ENCODE results near the gene ITIH6.

Gene ITIH6

DNA sequence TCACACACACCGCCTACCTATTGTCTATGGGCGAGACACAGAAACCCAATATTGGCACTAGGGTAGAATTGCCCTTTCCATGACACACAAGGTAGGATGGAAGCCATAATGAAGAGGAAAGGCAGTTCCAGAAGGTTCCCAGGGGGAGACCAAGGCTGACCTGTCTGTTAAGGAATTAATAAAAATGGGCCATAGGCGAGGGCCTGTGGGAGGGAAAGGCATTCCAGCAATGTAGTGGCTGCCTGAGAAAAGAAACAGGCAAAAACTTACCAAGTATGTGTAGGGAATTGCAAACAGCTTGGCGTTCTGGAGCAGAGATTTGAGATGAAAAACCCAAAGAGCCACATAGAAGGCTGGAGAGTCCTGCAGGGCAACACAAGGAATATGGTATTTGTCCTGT, 28.5 kb upstream of the ITIH6 start:
- no peak overlapping the region for H3K27ac ChIP-seq (ENCODE audit: low read depth, low read length)
- no peak overlapping the region for H3K56ac ChIP-seq (ENCODE audit: low read length)
- no peak overlapping the region for H2BK120ac ChIP-seq (ENCODE audit: low read depth, low read length)
- no peak overlapping the region for H2AK5ac ChIP-seq (ENCODE audit: low read length)
- H3K23ac ChIP-seq (ENCODE audit: low read length), result no peak overlapping the region
- DNase-seq, result no peak
- no peak overlapping the region for H3K4me3 ChIP-seq (ENCODE audit: low read length)
- H3K4me2 ChIP-seq (ENCODE audit: low read length), result no peak overlapping the region
- H2BK5ac ChIP-seq (ENCODE audit: low read length), result no peak overlapping the region
- H2BK15ac ChIP-seq (replicated peaks; ENCODE audit: low read depth), result no peak overlapping the region
- H3K4me1 ChIP-seq (ENCODE audit: control insufficient read depth, low read depth, low read length), result no peaks in the 10 kb centered on the region
- H3K9ac ChIP-seq (ENCODE audit: low read length), result no peak overlapping the region
- no peaks in the 10 kb centered on the region for H3K36me3 ChIP-seq (ENCODE audit: control insufficient read depth, insufficient read depth, low read length)
- H3K79me1 ChIP-seq (ENCODE audit: low read length), result no peaks in the 10 kb centered on the region
- no peak overlapping the region for H4K5ac ChIP-seq (ENCODE audit: low read length)
- no peaks in the 10 kb centered on the region for H3K79me2 ChIP-seq (ENCODE audit: control insufficient read depth, insufficient read depth, low read length)
- H4K8ac ChIP-seq (ENCODE audit: low read depth, low read length), result no peak overlapping the region
- no peak overlapping the region for H3K18ac ChIP-seq (ENCODE audit: low read length)
- H3K4ac ChIP-seq (ENCODE audit: low read depth, low read length), result no peak overlapping the region
- no CpG with 5 or more reads among the region's 4 CpGs for WGBS (ENCODE audit: extremely low coverage, insufficient coverage, low lambda C conversion rate)
- H3K27me3 ChIP-seq (ENCODE audit: insufficient read depth, low read length, poor library complexity), result no peaks in the 10 kb centered on the region

DNA sequence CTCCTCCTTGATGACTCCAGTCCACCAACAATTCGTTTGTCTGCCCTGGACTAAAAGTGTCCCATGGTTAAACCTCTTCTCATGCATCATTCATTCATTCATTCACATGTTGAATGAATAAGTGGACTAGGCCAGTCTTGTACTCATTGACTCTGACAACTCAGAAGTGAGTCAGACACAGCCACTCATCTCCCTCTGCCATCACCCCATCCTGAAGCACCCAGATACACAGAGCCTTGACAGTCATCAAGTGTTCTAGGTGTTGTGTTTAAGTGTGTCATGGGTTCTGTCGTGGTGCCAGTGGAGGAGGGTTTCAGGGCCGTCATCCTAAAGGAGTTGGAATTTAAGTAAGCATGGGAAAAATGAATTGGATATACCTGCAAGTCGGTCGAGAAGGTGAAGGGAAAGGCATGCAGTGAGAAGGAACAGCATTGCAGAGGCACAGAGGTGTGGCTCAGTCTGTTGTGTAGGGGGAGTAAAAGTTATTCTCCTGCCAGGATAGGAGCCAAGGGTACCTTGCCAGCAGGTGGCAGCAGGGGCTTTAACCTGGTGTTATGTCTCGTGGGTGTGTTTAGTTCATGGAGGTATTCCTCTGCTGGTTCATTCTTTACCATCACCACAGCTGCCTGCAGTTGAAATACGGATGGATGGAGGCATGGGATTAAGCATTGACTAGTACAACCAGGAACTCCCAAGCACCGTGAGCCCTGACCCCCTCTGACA, 27.8 kb upstream of the ITIH6 start:
- no peaks in the 10 kb centered on the region for H3K4me1 ChIP-seq (ENCODE audit: control insufficient read depth, low read depth, low read length)
- H3K9ac ChIP-seq (ENCODE audit: low read length), result no peak overlapping the region
- no peak overlapping the region for H3K56ac ChIP-seq (ENCODE audit: low read length)
- no peak overlapping the region for H3K4ac ChIP-seq (ENCODE audit: low read depth, low read length)
- no peaks in the 10 kb centered on the region for H3K36me3 ChIP-seq (ENCODE audit: control insufficient read depth, insufficient read depth, low read length)
- no peaks in the 10 kb centered on the region for H3K27me3 ChIP-seq (ENCODE audit: insufficient read depth, low read length, poor library complexity)
- no peak overlapping the region for H3K18ac ChIP-seq (ENCODE audit: low read length)
- no peak overlapping the region for H3K4me3 ChIP-seq (ENCODE audit: low read length)
- no peak overlapping the region for H2AK5ac ChIP-seq (ENCODE audit: low read length)
- H2BK5ac ChIP-seq (ENCODE audit: low read length), result no peak overlapping the region
- H3K79me1 ChIP-seq (ENCODE audit: low read length), result no peaks in the 10 kb centered on the region
- no peak overlapping the region for H3K4me2 ChIP-seq (ENCODE audit: low read length)
- no peak overlapping the region for H3K23ac ChIP-seq (ENCODE audit: low read length)
- no peak overlapping the region for H2BK15ac ChIP-seq (replicated peaks; ENCODE audit: low read depth)
- no peak overlapping the region for H3K27ac ChIP-seq (ENCODE audit: low read depth, low read length)
- no peak overlapping the region for H4K8ac ChIP-seq (ENCODE audit: low read depth, low read length)
- no peaks in the 10 kb centered on the region for H3K79me2 ChIP-seq (ENCODE audit: control insufficient read depth, insufficient read depth, low read length)
- no peak overlapping the region for H4K5ac ChIP-seq (ENCODE audit: low read length)
- H2BK120ac ChIP-seq (ENCODE audit: low read depth, low read length), result no peak overlapping the region
- WGBS (ENCODE audit: extremely low coverage, insufficient coverage, low lambda C conversion rate), result no CpG with 5 or more reads among the region's 8 CpGs
- peak; percentile 30 for DNase-seq

DNA sequence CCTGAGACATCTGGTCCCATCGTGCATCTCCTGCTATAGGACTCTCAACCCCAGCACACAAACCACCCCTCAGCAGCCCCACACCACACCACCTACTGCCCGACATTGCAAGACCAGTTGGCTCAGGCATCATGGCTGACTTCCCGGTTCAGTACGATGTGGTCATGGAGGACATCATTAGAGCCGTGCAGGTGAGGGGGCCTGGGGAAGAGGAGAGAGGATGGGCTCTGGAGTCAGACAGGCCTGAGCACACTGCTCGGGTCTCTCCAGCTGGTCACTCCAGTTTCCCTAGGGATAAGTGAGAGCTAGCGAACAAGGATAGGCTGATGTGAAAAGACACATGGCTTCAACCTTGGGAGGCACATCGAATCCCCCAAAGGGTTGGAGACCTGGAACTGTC, 26.7 kb upstream of the ITIH6 start:
- Histone ChIP-seq H2BK15ac (replicated peaks; ENCODE audit: low read depth) (no peak overlapping the region), H3K4me2 (ENCODE audit: low read length) (no peak overlapping the region), H3K18ac (ENCODE audit: low read length) (no peak overlapping the region), H2BK5ac (ENCODE audit: low read length) (no peak overlapping the region), H3K27me3 (ENCODE audit: insufficient read depth, low read length, poor library complexity) (no peaks in the 10 kb centered on the region), H3K79me2 (ENCODE audit: control insufficient read depth, insufficient read depth, low read length) (no peaks in the 10 kb centered on the region), H3K56ac (ENCODE audit: low read length) (no peak overlapping the region), H3K4me1 (ENCODE audit: control insufficient read depth, low read depth, low read length) (no peaks in the 10 kb centered on the region), H2BK120ac (ENCODE audit: low read depth, low read length) (no peak overlapping the region), H3K9ac (ENCODE audit: low read length) (no peak overlapping the region), H3K23ac (ENCODE audit: low read length) (no peak overlapping the region), H4K8ac (ENCODE audit: low read depth, low read length) (no peak overlapping the region), H3K36me3 (ENCODE audit: control insufficient read depth, insufficient read depth, low read length) (no peaks in the 10 kb centered on the region), H3K4me3 (ENCODE audit: low read length) (no peak overlapping the region), H4K5ac (ENCODE audit: low read length) (no peak overlapping the region), H3K27ac (ENCODE audit: low read depth, low read length) (no peak overlapping the region), H2AK5ac (ENCODE audit: low read length) (no peak overlapping the region), H3K79me1 (ENCODE audit: low read length) (no peaks in the 10 kb centered on the region), H3K4ac (ENCODE audit: low read depth, low read length) (no peak overlapping the region)
- no CpG with 5 or more reads among the region's 8 CpGs for WGBS (ENCODE audit: extremely low coverage, insufficient coverage, low lambda C conversion rate)
- no peak for DNase-seq

DNA sequence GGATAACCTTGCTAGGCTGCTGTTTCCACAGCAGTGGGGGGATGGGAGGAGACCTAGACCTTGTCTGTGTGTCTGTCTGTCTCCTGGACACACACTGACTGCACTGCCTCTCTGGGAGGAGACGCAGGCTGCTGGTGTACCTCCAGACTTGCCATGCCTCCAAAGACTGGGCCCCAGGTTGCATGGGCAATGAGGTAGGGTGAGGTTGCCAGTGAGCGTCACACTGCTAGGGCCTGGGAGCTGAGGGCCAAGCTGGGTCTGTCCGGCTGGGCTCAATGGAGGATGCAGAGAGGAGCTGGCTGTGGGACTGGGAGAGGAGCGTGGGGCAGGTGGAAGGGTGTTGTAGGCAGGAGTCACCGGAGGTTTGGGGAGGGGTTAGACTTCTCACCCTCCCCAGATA, 26.1 kb upstream of the ITIH6 start:
- Histone ChIP-seq H3K56ac (ENCODE audit: low read length) (no peak overlapping the region), H3K79me2 (ENCODE audit: control insufficient read depth, insufficient read depth, low read length) (no peaks in the 10 kb centered on the region), H4K5ac (ENCODE audit: low read length) (no peak overlapping the region), H3K79me1 (ENCODE audit: low read length) (no peaks in the 10 kb centered on the region), H3K4ac (ENCODE audit: low read depth, low read length) (no peak overlapping the region), H3K4me3 (ENCODE audit: low read length) (no peak overlapping the region), H2BK5ac (ENCODE audit: low read length) (no peak overlapping the region), H3K36me3 (ENCODE audit: control insufficient read depth, insufficient read depth, low read length) (no peaks in the 10 kb centered on the region), H3K18ac (ENCODE audit: low read length) (no peak overlapping the region), H3K27me3 (ENCODE audit: insufficient read depth, low read length, poor library complexity) (no peaks in the 10 kb centered on the region), H2BK15ac (replicated peaks; ENCODE audit: low read depth) (no peak overlapping the region), H4K8ac (ENCODE audit: low read depth, low read length) (no peak overlapping the region), H2AK5ac (ENCODE audit: low read length) (no peak overlapping the region), H3K27ac (ENCODE audit: low read depth, low read length) (no peak overlapping the region), H3K4me2 (ENCODE audit: low read length) (no peak overlapping the region), H2BK120ac (ENCODE audit: low read depth, low read length) (no peak overlapping the region), H3K4me1 (ENCODE audit: control insufficient read depth, low read depth, low read length) (no peaks in the 10 kb centered on the region), H3K9ac (ENCODE audit: low read length) (no peak overlapping the region), H3K23ac (ENCODE audit: low read length) (no peak overlapping the region)
- WGBS (ENCODE audit: extremely low coverage, insufficient coverage, low lambda C conversion rate), result no CpG with 5 or more reads among the region's 5 CpGs
- no peak for DNase-seq

DNA sequence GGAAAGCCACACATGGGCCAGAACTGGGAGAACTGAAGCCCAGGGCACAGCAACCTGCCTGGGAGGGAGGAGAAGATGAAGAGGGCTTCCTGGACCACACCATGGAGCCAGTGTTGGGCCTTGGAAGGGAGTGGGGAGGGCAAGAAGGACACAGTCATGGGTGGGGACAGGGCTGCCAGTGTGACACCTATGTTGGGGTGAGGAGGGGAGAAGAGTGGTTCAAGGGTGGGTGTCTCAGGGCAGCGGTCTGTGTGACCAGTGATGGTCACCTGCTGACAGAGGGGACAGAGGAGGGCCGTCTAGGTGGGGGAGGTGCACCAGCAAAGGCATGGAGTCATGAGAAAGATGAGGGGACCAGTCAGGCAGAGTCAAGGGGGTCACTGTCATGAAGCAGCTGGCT, 23.3 kb upstream of the ITIH6 start:
- Histone ChIP-seq H3K4me2 (ENCODE audit: low read length) (no peak overlapping the region), H3K56ac (ENCODE audit: low read length) (no peak overlapping the region), H3K36me3 (ENCODE audit: control insufficient read depth, insufficient read depth, low read length) (no peaks in the 10 kb centered on the region), H3K4ac (ENCODE audit: low read depth, low read length) (no peak overlapping the region), H3K27me3 (ENCODE audit: insufficient read depth, low read length, poor library complexity) (no peaks in the 10 kb centered on the region), H2AK5ac (ENCODE audit: low read length) (no peak overlapping the region), H2BK5ac (ENCODE audit: low read length) (no peak overlapping the region), H3K9ac (ENCODE audit: low read length) (no peak overlapping the region), H3K27ac (ENCODE audit: low read depth, low read length) (no peak overlapping the region), H4K5ac (ENCODE audit: low read length) (no peak overlapping the region), H2BK120ac (ENCODE audit: low read depth, low read length) (no peak overlapping the region), H2BK15ac (replicated peaks; ENCODE audit: low read depth) (no peak overlapping the region), H4K8ac (ENCODE audit: low read depth, low read length) (no peak overlapping the region), H3K4me1 (ENCODE audit: control insufficient read depth, low read depth, low read length) (no peaks in the 10 kb centered on the region), H3K4me3 (ENCODE audit: low read length) (no peak overlapping the region), H3K79me2 (ENCODE audit: control insufficient read depth, insufficient read depth, low read length) (no peaks in the 10 kb centered on the region), H3K23ac (ENCODE audit: low read length) (no peak overlapping the region), H3K79me1 (ENCODE audit: low read length) (no peaks in the 10 kb centered on the region), H3K18ac (ENCODE audit: low read length) (no peak overlapping the region)
- WGBS (ENCODE audit: extremely low coverage, insufficient coverage, low lambda C conversion rate), result no CpG with 5 or more reads among the region's 2 CpGs
- DNase-seq, result no peak

DNA sequence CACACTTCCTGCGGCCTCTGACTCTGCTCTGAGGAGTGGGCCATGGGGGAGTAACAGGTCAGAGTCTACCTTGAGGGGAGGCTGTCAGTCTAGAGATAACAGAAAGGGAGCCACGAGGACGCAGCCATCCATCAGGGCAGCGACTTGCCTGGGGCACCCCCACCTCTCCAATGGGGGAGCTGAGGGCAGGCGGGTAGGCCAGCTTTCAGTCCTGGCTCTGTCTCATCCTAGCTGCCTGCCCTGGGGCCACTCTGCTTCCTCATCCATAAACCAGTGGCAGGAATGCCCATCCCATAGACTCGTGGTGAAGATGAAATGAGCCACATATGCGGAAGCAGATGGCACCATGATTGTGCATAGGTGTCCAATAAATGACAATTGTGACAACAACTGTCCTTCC, 22.7 kb upstream of the ITIH6 start:
- no peak overlapping the region for H2BK15ac ChIP-seq (replicated peaks; ENCODE audit: low read depth)
- H3K4ac ChIP-seq (ENCODE audit: low read depth, low read length), result no peak overlapping the region
- no peaks in the 10 kb centered on the region for H3K79me1 ChIP-seq (ENCODE audit: low read length)
- H3K4me2 ChIP-seq (ENCODE audit: low read length), result no peak overlapping the region
- H2AK5ac ChIP-seq (ENCODE audit: low read length), result no peak overlapping the region
- no peak overlapping the region for H4K5ac ChIP-seq (ENCODE audit: low read length)
- H4K8ac ChIP-seq (ENCODE audit: low read depth, low read length), result no peak overlapping the region
- H3K4me1 ChIP-seq (ENCODE audit: control insufficient read depth, low read depth, low read length), result no peaks in the 10 kb centered on the region
- H3K56ac ChIP-seq (ENCODE audit: low read length), result no peak overlapping the region
- H2BK120ac ChIP-seq (ENCODE audit: low read depth, low read length), result no peak overlapping the region
- no peak overlapping the region for H3K27ac ChIP-seq (ENCODE audit: low read depth, low read length)
- no peak overlapping the region for H3K23ac ChIP-seq (ENCODE audit: low read length)
- WGBS (ENCODE audit: extremely low coverage, insufficient coverage, low lambda C conversion rate), result no CpG with 5 or more reads among the region's 7 CpGs
- H3K4me3 ChIP-seq (ENCODE audit: low read length), result no peak overlapping the region
- no peaks in the 10 kb centered on the region for H3K27me3 ChIP-seq (ENCODE audit: insufficient read depth, low read length, poor library complexity)
- H3K79me2 ChIP-seq (ENCODE audit: control insufficient read depth, insufficient read depth, low read length), result no peaks in the 10 kb centered on the region
- no peaks in the 10 kb centered on the region for H3K36me3 ChIP-seq (ENCODE audit: control insufficient read depth, insufficient read depth, low read length)
- no peak overlapping the region for H2BK5ac ChIP-seq (ENCODE audit: low read length)
- H3K9ac ChIP-seq (ENCODE audit: low read length), result no peak overlapping the region
- H3K18ac ChIP-seq (ENCODE audit: low read length), result no peak overlapping the region
- no peak for DNase-seq

Measured in mesendoderm (in vitro differentiated cells).